Tibial artery (tissue), 4 donors: ENCODE results near the gene RITA1.

Source experiments
- DNase-seq, 2 donors: peaks; one replicate each; pipeline ENCODE4 v3.0.0-alpha.2; 2019
- H3K27ac ChIP-seq, 2 donors: fragments of 200-600 bp; sonication (generic) in 1 of 2; 1 replicate in 1 of 2; 2 replicates in 1 of 2; pipeline ENCODE4 v1.5.1; 2018 to 2019; ENCODE audit warnings: mild to moderate bottlenecking in 1 of 2
- H3K27me3 ChIP-seq, 2 donors: fragments of 200-600 bp; sonication (generic) in 1 of 2; one replicate each; pipeline versions ENCODE4 v1.5.1 to v1.6.0; 2016 to 2019
- H3K36me3 ChIP-seq, 3 donors: fragments of 200-600 bp; sonication (generic) in 2 of 3; one replicate each; pipeline ENCODE4 v1.5.1; 2016 to 2019; ENCODE audit warnings: mild to moderate bottlenecking in 2 of 3
- H3K4me1 ChIP-seq, 4 donors: fragments of 200-600 bp; sonication (generic) in 2 of 4; 1 replicate in 3 of 4; 2 replicates in 1 of 4; pipeline ENCODE4 v1.5.1; 2016 to 2019
- H3K4me3 ChIP-seq, 2 donors: fragments of 200-600 bp; sonication (generic) in 1 of 2; 1 replicate in 1 of 2; 2 replicates in 1 of 2; pipeline ENCODE4 v1.5.1; 2018 to 2019; ENCODE audit warnings: mild to moderate bottlenecking in 2 of 2
- H3K9me3 ChIP-seq, 3 donors: fragments of 200-600 bp; sonication (generic) in 1 of 3; one replicate each; pipeline ENCODE4 v1.5.1; 2016 to 2019
- CTCF ChIP-seq, 2 experiments: fragments of 200-600 bp in 1 of 2; fragments of 450-650 bp in 1 of 2; IDR thresholded peaks; one replicate each; pipeline ENCODE4 v1.5.1; 2017 to 2019; ENCODE audit warnings: antibody characterized with exemption in 2 of 2, mild to moderate bottlenecking in 1 of 2, moderate library complexity in 1 of 2
- intact Hi-C: fragments of 100-400 bp; cut with DNase I; formaldehyde crosslinking; loops from one replicate; pipeline ENCODE4 v1.15.0; 2023; ENCODE audit warnings: low total_unique reads

The RITA1 gene

GRCh38 chr12:113144806-113145205 is 40.7 kb upstream of the RITA1 start:
- Histone ChIP-seq H3K27me3 (peaks cover 0 to 14% of the 10 kb centered on the region in 2 donors), H3K4me3 (no peak overlapping the region), H3K9me3 (peaks cover 0 to 9% (median 7%) of the 10 kb centered on the region in 3 donors), H3K27ac (no peak overlapping the region), H3K4me1 (peaks cover 0 to 6% (median 2%) of the 10 kb centered on the region in 4 donors), H3K36me3 (no peaks in the 10 kb centered on the region)
- no peak for DNase-seq
- no peak for TF ChIP-seq CTCF (IDR thresholded peaks at IDR 0.05)
- intact Hi-C loops = no loop called here

DNA sequence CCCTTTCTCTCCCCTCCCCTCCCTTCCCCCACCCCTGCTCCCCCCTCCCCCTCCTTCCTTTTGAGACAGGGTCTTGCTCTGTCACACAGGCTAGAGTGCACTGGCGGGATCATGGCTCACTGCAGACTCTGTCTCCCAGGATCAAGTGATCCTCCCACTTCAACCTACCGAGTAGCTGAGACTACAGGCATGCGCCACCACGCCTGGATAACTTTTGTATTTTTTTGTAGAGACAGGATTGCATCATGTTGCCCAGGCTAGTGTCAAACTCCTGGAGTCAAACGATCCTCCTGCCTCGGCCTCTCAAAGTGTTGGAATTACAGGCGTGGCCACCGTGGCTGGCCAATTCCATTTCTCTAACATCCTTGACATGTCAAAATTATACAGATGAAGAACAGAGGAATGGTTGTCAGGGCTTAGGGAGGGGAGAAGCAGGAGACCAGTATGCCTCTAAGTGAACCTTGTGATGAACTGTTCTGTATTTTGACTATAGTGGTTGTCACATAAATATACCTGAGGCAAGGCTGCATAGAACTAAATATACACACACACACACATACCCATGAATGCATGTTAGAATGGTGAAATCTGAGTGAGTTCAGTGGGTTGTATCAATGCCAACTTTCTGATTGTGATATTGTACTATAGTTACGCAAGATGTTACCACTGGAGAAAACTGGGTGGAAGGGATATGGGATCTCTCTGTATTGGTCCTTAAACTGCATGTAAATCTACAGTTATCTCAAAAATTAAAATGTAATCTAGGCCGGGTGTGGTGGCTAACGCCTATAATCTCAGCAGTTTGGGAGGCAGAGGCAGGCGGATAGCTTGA is 39.6 kb upstream of the RITA1 start:
- no peaks in the 10 kb centered on the region for H3K36me3 ChIP-seq
- peaks cover 0 to 25% of the 10 kb centered on the region in 2 donors for H3K27me3 ChIP-seq
- H3K4me1 ChIP-seq = peaks cover 0 to 9% (median 3%) of the 10 kb centered on the region in 4 donors
- no peak for TF ChIP-seq CTCF (IDR thresholded peaks at IDR 0.05)
- intact Hi-C loops = no loop called here
- no peak overlapping the region for H3K4me3 ChIP-seq
- DNase-seq = no peak
- H3K9me3 ChIP-seq = peaks cover 0 to 9% (median 7%) of the 10 kb centered on the region in 3 donors
- no peak overlapping the region for H3K27ac ChIP-seq

- H3K27me3 ChIP-seq = peaks cover 0 to 35% of the 10 kb centered on the region in 2 donors
- no peak overlapping the region for H3K27ac ChIP-seq
- intact Hi-C loops = no loop called here
- no peaks in the 10 kb centered on the region for H3K36me3 ChIP-seq
- no peak overlapping the region for H3K4me3 ChIP-seq
- peaks cover 0 to 9% (median 3%) of the 10 kb centered on the region in 4 donors for H3K4me1 ChIP-seq
- H3K9me3 ChIP-seq = peaks cover 0 to 9% (median 7%) of the 10 kb centered on the region in 3 donors
- DNase-seq = no peak
- TF ChIP-seq CTCF (IDR thresholded peaks at IDR 0.05) = no peak
These were observed 38.5 kb upstream of the RITA1 start for GRCh38 chr12:113146999-113147398.

GRCh38 chr12:113149361-113150150 is 36.0 kb upstream of the RITA1 start, which contains the start of gene CFAP73:
Gene CFAP73, plus strand, starts transcription at chr12:113149724. Its CDS starts 134 bp downstream, at chr12:113149858.
- H3K27me3 ChIP-seq = peaks cover 0 to 45% of the 10 kb centered on the region in 2 donors
- peaks cover 0 to 9% (median 7%) of the 10 kb centered on the region in 3 donors for H3K9me3 ChIP-seq
- H3K36me3 ChIP-seq = no peaks in the 10 kb centered on the region
- H3K4me1 ChIP-seq = peaks cover 0 to 29% (median 16%) of the 10 kb centered on the region in 4 donors
- DNase-seq = no peak
- intact Hi-C loops = no loop called here
- no peak for TF ChIP-seq CTCF (IDR thresholded peaks at IDR 0.05)
- no peak within 1 kb of the TSS for H3K27ac ChIP-seq
- H3K4me3 ChIP-seq = no peak within 1 kb of the TSS

DNA sequence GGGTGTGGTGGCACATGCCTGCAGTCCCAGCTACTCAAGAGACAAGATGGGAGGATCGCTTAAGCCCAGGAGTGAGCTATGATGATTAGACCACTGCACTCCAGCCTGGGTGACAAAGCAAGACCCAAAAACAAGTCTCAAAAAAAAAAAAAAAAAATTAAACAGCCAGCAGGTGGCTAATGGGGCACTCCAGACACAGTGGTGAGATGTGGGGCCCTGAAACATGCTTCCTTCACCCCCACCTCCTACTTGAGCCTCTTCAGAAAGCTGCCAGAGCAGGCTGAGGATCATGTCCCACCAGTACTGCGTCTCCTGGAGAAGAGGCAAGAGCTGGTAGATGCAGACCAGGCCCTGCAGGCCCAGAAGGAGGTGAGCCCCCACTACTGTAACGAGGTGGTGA is 33.9 kb upstream of the RITA1 start:
- Histone ChIP-seq H3K4me3 (no peak overlapping the region), H3K27ac (no peak overlapping the region), H3K27me3 (peaks cover 0 to 52% of the 10 kb centered on the region in 2 donors), H3K36me3 (no peaks in the 10 kb centered on the region), H3K9me3 (peaks cover 0 to 4% (median 3%) of the 10 kb centered on the region in 3 donors), H3K4me1 (peaks cover 0 to 35% (median 19%) of the 10 kb centered on the region in 4 donors)
- no peak for TF ChIP-seq CTCF (IDR thresholded peaks at IDR 0.05)
- intact Hi-C loops = no loop called here
- no peak for DNase-seq
